Right ventricle myocardium superior (tissue), 1 donor: ENCODE data around the gene MAB21L3. TPM values are rescaled to one million over a fixed set of nuclear protein-coding genes. Genes with fewer than 3 reads are reported as not detected.
"Not testable (repeated sequence)": the region's sequence is repeated elsewhere in the genome, so short reads cannot be mapped to it uniquely, and the experiment has no call there.

Experiments used
- ATAC-seq: fragments of 200-7000 bp; cut with Tn5 transposase; one replicate; pipeline ENCODE4 v1.9.1; 2020; ENCODE audit warnings: mild to moderate bottlenecking; ENCODE audit not compliant: poor library complexity
- DNase-seq: peaks from one replicate; pipeline ENCODE4 v3.0.0-alpha.2; 2020
- intact Hi-C: fragments of 100-400 bp; cut with DNase I; formaldehyde crosslinking; loops from one replicate; pipeline ENCODE4 v1.11.2; 2022
- total RNA-seq: library from RNA; stranded (reverse); fragmentation: NEBNext Ultra II Directional; extraction: Animal tissue kit (Norgen Biotek cat#: 25700); gene quantifications from one replicate; pipeline ENCODE4 v1.2.1, GENCODE V29; 2021
- donor health status: DM: no; HTN: yes; CAD: no; lungs with severe emphysema.

Gene MAB21L3
- total RNA-seq, 1 donor from 2014 or later: not detected

DNA sequence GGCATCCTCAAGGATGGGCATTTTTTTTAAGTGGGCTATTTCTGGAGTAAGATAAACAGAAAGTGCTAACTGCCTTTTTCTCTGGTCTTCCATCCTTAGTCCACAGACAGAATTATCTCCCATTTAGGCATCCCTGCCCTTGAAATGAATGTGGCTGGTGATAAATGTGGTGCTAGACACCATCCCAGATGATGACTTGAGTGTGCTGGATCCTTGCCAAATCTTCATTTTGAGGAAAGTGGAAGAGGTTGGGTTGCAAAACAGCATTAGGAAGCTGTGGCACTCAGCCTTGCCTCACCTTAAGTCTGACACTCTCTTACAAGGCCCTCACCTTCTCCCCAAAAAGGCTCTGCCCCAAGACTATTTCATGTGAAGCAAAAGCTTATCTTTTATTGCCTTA, 19.2 kb downstream of the MAB21L3 start:
- intact Hi-C loops: loop anchor here (5.0 kb wide), 1 partner anchor 357 kb away; no protein-coding TSS in a partner anchor
- ATAC-seq (no peak), DNase-seq (no peak)

DNA sequence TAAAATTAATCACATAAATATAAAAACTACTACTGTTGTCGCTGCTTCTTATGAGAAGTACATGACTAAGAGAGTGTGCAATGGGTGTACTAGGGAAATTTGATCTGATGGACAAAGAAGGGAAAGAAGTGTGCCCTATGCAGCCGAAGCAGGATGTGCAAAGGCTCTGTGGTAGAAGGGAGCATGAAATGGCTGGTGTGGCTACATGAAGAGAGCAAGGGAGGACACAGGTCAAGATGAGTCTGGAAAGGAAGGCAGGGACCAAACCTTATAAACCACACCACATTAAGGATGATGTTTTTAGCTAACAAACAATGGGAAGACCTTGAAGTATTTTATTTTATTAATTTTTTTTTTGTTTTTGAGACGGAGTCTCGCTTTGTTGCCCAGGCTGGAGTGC, 20.0 kb downstream of the MAB21L3 start:
- DNase-seq (no peak), ATAC-seq (no peak)
- intact Hi-C loops: loop anchor here (5.0 kb wide), 1 partner anchor 356 kb away; no protein-coding TSS in a partner anchor

DNA sequence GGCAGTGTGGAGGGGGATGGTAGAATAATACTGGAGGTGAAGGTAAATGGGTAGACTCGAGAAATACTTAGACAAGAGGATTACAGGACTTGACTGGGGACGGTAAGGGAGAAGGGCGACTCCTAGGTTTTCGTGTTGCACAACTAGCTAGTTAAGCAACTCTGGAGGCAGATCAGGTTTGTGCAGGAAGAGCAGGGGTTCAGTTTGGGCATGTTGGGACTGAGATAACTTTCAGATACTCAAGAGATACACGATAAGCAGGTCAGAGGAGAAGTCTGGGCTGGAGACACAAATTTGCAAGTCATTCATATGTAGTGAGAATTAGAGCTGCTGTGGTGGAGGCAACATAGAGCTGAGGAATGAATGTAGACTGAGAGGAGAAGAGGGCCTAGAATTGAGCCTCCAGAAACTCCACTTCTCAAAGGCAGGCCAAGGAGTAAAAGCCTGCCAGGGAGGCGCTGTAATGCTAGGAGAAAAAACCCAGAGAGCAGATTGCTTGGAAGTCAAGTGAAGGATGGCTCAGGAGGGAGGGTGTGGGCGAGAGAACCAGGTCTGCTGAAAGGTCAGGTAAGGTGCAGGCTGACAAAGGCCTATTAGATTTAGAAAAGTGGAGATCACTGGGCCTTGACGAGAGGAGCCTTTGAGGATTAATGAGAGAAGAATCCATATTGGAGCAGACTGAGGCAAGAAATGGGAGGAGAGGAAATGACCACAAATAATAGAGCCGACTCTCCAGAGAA, 20.8 kb downstream of the MAB21L3 start:
- DNase-seq: no peak
- intact Hi-C loops: loop anchor here (5.0 kb wide), 1 partner anchor 355 kb away; no protein-coding TSS in a partner anchor
- ATAC-seq: no peak

- intact Hi-C loops: loop anchor here (5.0 kb wide), 1 partner anchor 353 kb away; no protein-coding TSS in a partner anchor
- no peak for ATAC-seq
- no peak for DNase-seq
These were observed 22.7 kb downstream of the MAB21L3 start for GRCh38 chr1:116133696-116134475.

- ATAC-seq (no peak), DNase-seq (no peak)
- intact Hi-C loops: loop anchor here (5.0 kb wide), 1 partner anchor 353 kb away; no protein-coding TSS in a partner anchor
These were observed 23.2 kb downstream of the MAB21L3 start for GRCh38 chr1:116134476-116134773.

- DNase-seq (no peak), ATAC-seq (no peak)
- intact Hi-C loops: loop anchor here (2.0 kb wide), 1 partner anchor 360 kb away; no protein-coding TSS in a partner anchor
These were observed 27.1 kb downstream of the MAB21L3 start for GRCh38 chr1:116138277-116138792.

GRCh38 chr1:116139592-116140134, 28.5 kb downstream of the MAB21L3 start:
- DNase-seq: no peak
- ATAC-seq: peak; percentile 12

DNA sequence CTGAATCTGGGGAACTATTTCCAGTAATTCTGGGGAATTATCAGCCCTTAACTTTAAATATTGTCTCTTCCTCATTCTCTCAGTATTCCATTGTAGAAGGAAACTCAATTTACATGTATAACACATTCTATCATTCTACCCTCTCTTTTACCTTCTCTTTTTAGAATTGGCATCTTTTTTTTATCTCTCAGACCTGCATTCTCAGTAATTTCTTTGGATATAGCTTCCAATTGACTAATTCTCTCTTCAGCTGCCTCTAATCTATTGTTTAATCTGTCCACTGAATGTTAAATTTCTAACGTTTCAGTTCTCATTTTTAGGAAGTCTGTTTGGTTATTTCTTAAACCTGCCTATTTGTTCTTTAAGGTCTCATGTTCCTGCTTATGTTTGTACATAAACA, 33.0 kb downstream of the MAB21L3 start:
- DNase-seq (no peak), ATAC-seq (no peak)
- intact Hi-C loops: no loop called here

More at GRCh38 chr1:116139592-116140134, 28.5 kb downstream of the MAB21L3 start:
- intact Hi-C loops: loop anchor here (2.0 kb wide), 1 partner anchor 359 kb away; no protein-coding TSS in a partner anchor

GRCh38 chr1:116146447-116147113, 35.4 kb downstream of the MAB21L3 start:
- ATAC-seq, DNase-seq, intact Hi-C loops: not testable (repeated sequence)

DNA sequence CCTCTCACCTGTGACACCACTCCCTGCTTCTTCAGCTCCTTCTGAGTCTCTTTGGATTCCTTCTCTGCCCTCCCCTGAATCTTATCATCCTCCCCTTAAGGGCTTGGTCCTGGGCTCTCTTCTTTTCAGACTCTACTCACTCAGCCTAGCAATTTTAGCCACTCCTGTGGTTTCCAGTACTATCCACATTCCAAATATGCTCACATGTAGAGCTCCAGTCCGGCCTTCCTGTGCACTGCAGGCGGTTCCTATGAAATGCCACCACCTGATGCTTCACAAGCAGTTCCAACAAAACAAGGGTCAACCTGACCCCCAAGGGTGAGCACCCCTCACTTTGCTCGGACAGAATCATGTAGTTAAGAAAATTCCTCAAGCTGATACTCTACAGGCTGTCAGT, 35.9 kb downstream of the MAB21L3 start:
- ATAC-seq: no peak
- intact Hi-C loops: no loop called here
- no peak for DNase-seq

DNA sequence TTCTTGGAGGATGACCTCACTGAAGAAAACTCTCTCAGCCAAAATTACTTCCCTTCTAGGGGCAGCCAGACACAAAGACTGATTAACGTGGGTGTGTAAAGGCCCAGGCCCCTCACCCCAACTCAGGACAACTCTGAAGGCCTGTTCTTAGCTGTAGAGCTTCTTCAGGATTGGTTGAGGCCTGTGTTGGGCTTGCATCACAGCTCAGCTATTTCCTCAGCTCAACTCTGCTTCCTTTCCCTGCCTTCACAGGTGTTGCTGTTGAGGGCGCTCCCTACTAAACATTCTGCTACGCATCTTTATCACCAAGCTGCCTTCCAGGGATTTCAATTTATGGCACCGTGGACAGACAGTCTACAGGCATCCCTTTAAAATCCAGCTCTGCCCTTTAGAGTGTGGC, 36.8 kb downstream of the MAB21L3 start:
- intact Hi-C loops: no loop called here
- ATAC-seq (no peak), DNase-seq (no peak)

GRCh38 chr1:116148967-116149366, 37.8 kb downstream of the MAB21L3 start:
- ATAC-seq (no peak), DNase-seq (no peak)
- intact Hi-C loops: no loop called here

GRCh38 chr1:116150368-116150767, 39.2 kb downstream of the MAB21L3 start:
- ATAC-seq (no peak), DNase-seq (no peak)
- intact Hi-C loops: loop anchor here (2.0 to 10.0 kb wide), 2 partner anchors 214 to 334 kb away; no protein-coding TSS in a partner anchor

DNA sequence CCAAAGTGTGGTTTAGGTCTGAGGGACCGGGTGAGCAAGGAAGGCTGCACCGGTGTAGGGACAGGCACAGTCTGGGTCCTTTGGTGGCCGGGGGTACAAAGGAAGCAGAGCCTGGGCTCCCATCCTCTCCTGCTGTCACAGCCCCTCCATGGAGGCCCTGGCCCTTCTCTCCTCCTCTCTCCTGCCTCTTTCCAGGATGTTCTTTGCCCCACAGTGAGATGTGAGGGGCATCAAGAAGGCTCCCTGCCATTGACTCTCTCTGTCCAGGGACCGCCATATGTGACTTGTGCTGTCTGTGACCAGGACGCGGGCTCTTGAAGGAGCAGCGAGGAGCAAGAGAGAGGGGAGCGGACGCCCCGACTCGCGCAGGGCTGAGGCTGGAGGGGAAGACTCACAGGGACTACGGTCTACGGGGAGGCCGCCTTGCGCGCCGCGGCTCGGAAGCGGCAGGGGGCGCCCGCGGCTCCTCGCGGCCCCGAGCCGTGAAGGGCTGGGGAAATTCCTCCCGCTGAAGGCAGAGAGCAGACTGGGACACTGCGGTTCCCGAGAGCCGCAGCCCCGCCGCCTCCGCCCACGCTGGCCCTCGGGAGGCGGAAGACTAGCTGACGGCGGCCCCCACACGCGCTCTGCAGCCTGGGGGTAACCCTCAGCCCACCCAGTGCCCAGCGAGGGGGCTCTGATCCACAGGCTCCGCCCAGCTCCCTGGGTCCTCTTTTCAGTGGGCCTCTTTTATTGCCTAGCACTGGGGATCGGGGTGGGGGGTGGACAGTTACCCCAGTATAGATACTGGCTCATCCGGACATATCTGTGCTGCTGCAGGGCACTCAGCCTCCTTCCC, 40.8 kb downstream of the MAB21L3 start:
- peak; percentile 84 for DNase-seq
- intact Hi-C loops: loop anchor here (2.0 to 10.0 kb wide), 2 partner anchors 213 to 333 kb away; no protein-coding TSS in a partner anchor
- peak; percentile 97 for ATAC-seq

- DNase-seq (no peak), ATAC-seq (no peak)
- intact Hi-C loops: loop anchor here (10.0 kb wide), 1 partner anchor 212 kb away; no protein-coding TSS in a partner anchor
These were observed 41.4 kb downstream of the MAB21L3 start for GRCh38 chr1:116152577-116152943.

GRCh38 chr1:116152950-116153691, 41.9 kb downstream of the MAB21L3 start:
- ATAC-seq: no peak
- no peak for DNase-seq
- intact Hi-C loops: loop anchor here (10.0 kb wide), 1 partner anchor 212 kb away; no protein-coding TSS in a partner anchor

DNA sequence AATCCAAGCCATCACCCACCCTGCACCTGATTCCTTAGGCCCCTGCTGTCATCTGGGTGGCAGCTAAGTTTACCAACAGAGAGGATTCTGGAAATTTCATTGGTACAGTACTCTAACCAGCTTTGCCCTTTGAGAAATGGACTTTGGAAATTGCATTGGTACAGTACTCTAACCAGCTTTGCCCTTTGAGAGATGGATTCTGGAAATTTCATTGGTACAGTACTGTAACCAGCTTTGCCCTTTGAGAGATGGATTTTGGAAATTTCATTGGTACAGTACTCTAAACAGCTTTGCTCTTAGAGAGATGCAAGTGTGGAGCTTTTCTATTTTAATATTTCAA, 42.5 kb downstream of the MAB21L3 start:
- DNase-seq (no peak), ATAC-seq (no peak)
- intact Hi-C loops: loop anchor here (10.0 kb wide), 1 partner anchor 211 kb away; no protein-coding TSS in a partner anchor
